Measurements from ENCODE around the gene EXOC2.

Gene EXOC2

GRCh38 chr6:435441-436307 lies 257.3 kb downstream of the EXOC2 start:
- FAIRE-seq: no peak
- DNase-seq (ENCODE audit: insufficient read length, low spot score): no peak
